SU-DHL-6 (cell line): ENCODE data around the gene H2BK1.

ENCODE experiments used
- H2AFZ ChIP-seq: fragments of 200-600 bp; sonication (generic); 2 replicates; pipeline ENCODE4 v1.6.1; 2014; ENCODE audit warnings: low read depth, mild to moderate bottlenecking, moderate library complexity, mixed read lengths, antibody characterized with exemption, low read length; ENCODE audit not compliant: severe bottlenecking
- H3F3A ChIP-seq: fragments of 200-600 bp; shearing (Covaris generic); 2 replicates; pipeline ENCODE4 v1.6.0; 2016; ENCODE audit warnings: antibody characterized with exemption, mild to moderate bottlenecking; ENCODE audit not compliant: insufficient read depth
- H3K27ac ChIP-seq: fragments of 200-600 bp; sonication (generic); 2 replicates; pipeline ENCODE4 v1.5.1; 2016; ENCODE audit warnings: low read depth, mild to moderate bottlenecking, low read length, moderate library complexity, mixed read lengths
- H3K27me3 ChIP-seq: fragments of 200-600 bp; sonication (generic), shearing (Covaris generic); 2 replicates; pipeline ENCODE4 v1.6.0; 2014; ENCODE audit warnings: mild to moderate bottlenecking, low read length
- H3K36me3 ChIP-seq: fragments of 200-600 bp; sonication (generic); 2 replicates; pipeline ENCODE4 v1.6.1; 2014; ENCODE audit warnings: mild to moderate bottlenecking, low read length, mixed read lengths
- H3K4me2 ChIP-seq: fragments of 300-600, 200-600 bp; shearing (Covaris generic), sonication (generic); 2 replicates; pipeline ENCODE4 v1.6.0; 2014; ENCODE audit warnings: low read length, low read depth, mild to moderate bottlenecking; ENCODE audit not compliant: poor library complexity, severe bottlenecking
- H3K4me3 ChIP-seq: fragments of 200-600 bp; sonication (generic); 2 replicates; pipeline ENCODE4 v1.5.1; 2014; ENCODE audit warnings: antibody characterized with exemption, low read length, mild to moderate bottlenecking, mixed read lengths; ENCODE audit not compliant: insufficient read depth, poor library complexity, severe bottlenecking
- H3K79me2 ChIP-seq: fragments of 200-600 bp; sonication (generic); 2 replicates; pipeline ENCODE4 v1.6.1; 2014; ENCODE audit warnings: mild to moderate bottlenecking, low read length, moderate library complexity; ENCODE audit not compliant: insufficient read depth
- H3K9ac ChIP-seq: fragments of 200-600 bp; sonication (generic); 2 replicates; pipeline ENCODE4 v1.7.0; 2014; ENCODE audit warnings: mild to moderate bottlenecking, low read length
- H3K9me2 ChIP-seq: fragments of 200-600 bp; sonication (generic); replicated peaks from 2 replicates; pipeline ENCODE4 v1.6.1; 2014; ENCODE audit warnings: low read length; ENCODE audit not compliant: insufficient read depth
- H3K9me3 ChIP-seq: fragments of 200-600 bp; sonication (generic); 2 replicates; pipeline ENCODE4 v1.6.1; 2014; ENCODE audit warnings: low read length, mixed read lengths; ENCODE audit not compliant: insufficient read depth
- H4K20me1 ChIP-seq: fragments of 200-600 bp; sonication (generic); 2 replicates; pipeline ENCODE4 v1.6.1; 2014; ENCODE audit warnings: low read depth, mild to moderate bottlenecking, antibody characterized with exemption, low read length, moderate library complexity, mixed read lengths
- EZH2phosphoT487 ChIP-seq: fragments of 200-600 bp; sonication (generic), shearing (Covaris generic); conservative IDR thresholded peaks from 2 replicates; pipeline ENCODE4 v1.6.1; 2018; ENCODE audit warnings: mild to moderate bottlenecking, antibody characterized with exemption, low read length, moderate library complexity, mixed read lengths
- TF ChIP-seq, protein P1 (sequence below): fragments of 200-600 bp; sonication (generic); IDR thresholded peaks from one replicate; pipeline ENCODE4 v1.5.1; 2017; ENCODE audit warnings: antibody characterized with exemption, mild to moderate bottlenecking, low read length, moderate library complexity; ENCODE audit not compliant: insufficient read depth, poor library complexity, severe bottlenecking

Gene H2BK1

DNA sequence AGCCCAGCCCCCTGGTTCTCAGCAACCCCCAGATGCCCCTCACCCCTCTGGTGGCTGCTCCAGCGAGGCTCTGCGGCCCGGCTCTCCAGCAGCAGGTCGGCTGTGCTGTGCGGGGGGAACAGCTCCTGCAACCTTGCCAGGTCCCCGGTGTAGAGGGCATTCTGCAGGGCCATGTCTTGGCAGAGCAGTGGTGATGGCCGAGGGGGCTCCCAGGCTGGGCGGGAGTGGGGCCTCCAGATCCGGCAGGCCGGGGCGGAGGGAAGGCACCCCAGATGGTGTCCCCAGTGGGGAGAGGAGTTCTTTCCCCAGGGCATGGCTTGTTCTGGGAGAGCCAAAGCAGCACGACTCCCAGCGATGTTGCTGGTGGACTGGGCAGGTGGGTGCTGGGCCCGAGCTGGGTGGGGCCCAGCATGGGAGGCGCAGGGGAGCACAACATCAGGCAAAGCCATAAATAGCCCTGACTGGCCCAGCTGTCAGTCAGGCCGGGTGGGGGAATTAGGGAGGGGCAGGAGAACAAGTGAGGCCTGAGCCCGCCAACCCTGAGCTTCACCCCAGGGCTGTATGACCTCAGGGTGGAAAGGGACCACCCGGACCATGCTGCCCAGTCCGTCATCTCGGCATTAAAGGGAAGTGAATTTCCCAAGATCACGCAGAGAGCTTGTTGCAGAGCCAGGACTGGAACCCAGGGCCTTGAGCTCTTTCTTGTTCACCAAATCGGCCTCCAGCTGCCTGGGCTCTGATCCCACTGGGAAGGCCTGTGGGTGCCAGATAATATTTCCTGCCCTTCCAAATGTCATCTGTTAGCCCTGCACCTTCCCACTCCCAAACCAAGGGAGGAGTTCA lies 22.7 kb downstream of the H2BK1 start:
- no peak overlapping the region for H3K4me2 ChIP-seq

DNA sequence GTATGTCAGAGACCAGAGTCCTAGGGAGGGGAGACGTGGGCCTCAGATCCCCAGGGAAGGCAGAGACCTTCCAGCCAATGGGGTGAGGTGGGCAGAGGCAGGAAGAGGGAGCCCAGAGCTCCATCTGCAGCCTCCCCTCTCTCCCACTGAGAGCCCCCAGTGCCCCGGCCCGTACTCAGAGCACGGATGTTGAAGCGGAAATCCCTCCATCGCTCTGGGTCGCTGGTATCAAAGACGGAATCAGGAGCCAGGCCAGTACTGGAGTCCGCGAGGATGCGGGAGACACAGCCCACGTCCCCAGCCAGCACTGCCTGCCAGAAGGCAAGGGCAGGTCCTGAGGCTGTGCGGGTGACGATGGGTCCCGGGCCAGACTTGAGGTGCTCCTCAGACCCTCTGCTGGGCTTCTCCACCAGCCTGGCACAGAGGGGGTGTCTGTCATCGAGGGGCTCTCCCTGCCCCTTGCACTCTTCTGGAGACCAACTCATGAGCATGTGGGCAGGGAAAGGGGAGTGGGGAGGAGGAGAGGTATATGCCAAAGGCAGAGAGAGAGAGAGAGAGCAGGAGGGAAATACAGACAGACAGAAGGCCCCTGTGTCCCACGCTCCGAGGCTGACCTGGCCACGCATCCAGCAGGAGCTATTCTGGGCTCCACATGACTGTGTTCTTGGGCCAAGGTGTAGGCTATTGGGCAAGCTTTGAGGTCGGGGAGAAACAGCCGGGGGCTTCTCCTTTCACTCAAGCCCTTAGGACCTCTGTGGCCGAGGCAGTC lies 23.5 kb downstream of the H2BK1 start, which contains the start of gene ASB10:
Gene ASB10 (minus strand): TSS at position 611 of the 769 bp plus-strand sequence. CDS start 120 bp downstream, at position 491.
- Histone ChIP-seq H3F3A (no peaks in the 10 kb centered on the region), H3K36me3 (no peaks in the 10 kb centered on the region), H3K27me3 (no peaks in the 10 kb centered on the region), H3K4me2 (no peak within 1 kb of the TSS), H3K9me2 (no peaks in the 10 kb centered on the region), H2AFZ (no peak within 1 kb of the TSS), H3K9ac (no peak within 1 kb of the TSS), H4K20me1 (no peaks in the 10 kb centered on the region), H3K4me3 (no peak within 1 kb of the TSS), H3K79me2 (no peaks in the 10 kb centered on the region), H3K27ac (no peak within 1 kb of the TSS), H3K9me3 (no peaks in the 10 kb centered on the region)
- TF ChIP-seq EZH2phosphoT487 = no peak
- TF ChIP-seq, protein P1, sequence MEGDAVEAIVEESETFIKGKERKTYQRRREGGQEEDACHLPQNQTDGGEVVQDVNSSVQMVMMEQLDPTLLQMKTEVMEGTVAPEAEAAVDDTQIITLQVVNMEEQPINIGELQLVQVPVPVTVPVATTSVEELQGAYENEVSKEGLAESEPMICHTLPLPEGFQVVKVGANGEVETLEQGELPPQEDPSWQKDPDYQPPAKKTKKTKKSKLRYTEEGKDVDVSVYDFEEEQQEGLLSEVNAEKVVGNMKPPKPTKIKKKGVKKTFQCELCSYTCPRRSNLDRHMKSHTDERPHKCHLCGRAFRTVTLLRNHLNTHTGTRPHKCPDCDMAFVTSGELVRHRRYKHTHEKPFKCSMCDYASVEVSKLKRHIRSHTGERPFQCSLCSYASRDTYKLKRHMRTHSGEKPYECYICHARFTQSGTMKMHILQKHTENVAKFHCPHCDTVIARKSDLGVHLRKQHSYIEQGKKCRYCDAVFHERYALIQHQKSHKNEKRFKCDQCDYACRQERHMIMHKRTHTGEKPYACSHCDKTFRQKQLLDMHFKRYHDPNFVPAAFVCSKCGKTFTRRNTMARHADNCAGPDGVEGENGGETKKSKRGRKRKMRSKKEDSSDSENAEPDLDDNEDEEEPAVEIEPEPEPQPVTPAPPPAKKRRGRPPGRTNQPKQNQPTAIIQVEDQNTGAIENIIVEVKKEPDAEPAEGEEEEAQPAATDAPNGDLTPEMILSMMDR = no peak

More for the DNA sequence above, 22.7 kb downstream of the H2BK1 start:
- H3K4me3 ChIP-seq = no peak overlapping the region
- H2AFZ ChIP-seq = no peak overlapping the region
- H3K27ac ChIP-seq = no peak overlapping the region
- no peaks in the 10 kb centered on the region for H3K27me3 ChIP-seq
- no peaks in the 10 kb centered on the region for H3F3A ChIP-seq
- no peaks in the 10 kb centered on the region for H3K79me2 ChIP-seq
- TF ChIP-seq EZH2phosphoT487 = no peak
- TF ChIP-seq, protein P1 = no peak
- H3K9me2 ChIP-seq = no peaks in the 10 kb centered on the region
- H4K20me1 ChIP-seq = no peaks in the 10 kb centered on the region
- no peaks in the 10 kb centered on the region for H3K36me3 ChIP-seq
- no peaks in the 10 kb centered on the region for H3K9me3 ChIP-seq
- no peak overlapping the region for H3K9ac ChIP-seq

DNA sequence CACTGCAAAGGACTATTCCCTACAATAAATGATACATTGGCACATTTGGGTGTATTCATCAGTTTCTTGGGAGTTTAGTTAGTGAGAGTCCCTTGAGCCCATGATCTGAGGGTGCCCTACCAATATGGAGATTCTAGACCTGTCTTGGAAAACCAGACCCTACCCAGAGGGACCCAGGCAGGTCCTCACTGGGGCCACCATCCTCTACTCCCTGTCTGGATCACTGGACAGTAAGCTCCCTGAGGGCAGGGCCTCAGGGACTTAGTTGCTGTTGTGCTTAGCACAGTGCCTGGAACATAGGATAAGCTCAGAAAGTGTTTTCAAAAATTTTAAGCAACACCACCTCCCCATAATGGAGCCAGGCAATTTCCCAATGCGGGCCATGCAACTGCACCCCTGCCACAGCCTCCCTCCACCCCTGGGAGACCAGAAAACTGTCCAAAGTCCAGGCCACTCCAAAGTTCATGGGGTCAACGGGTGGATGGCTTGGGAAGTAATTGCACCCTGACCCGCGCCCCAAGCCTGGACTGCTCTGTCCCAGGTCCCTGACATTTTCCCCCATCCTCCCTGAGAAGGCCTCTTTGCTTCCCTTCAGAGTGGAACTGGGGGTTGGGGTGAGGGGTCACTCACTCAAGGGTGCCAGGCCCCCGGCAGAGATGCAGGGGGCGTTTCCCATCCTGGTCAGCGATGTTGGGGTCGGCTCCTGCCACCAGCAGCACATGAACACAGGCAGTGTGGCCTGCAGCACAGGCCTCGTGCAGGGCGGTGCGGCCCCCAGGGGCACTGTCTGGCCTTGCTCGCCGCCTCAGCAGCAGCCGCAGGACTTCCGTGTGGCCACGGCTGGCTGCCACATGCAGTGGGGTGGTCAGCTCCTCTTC lies 24.3 kb downstream of the H2BK1 start:
- no peak for TF ChIP-seq EZH2phosphoT487
- TF ChIP-seq, protein P1 = no peak
- H4K20me1 ChIP-seq = no peaks in the 10 kb centered on the region
- H3K27me3 ChIP-seq = no peaks in the 10 kb centered on the region
- H3K4me3 ChIP-seq = no peak overlapping the region
- no peaks in the 10 kb centered on the region for H3K9me3 ChIP-seq
- no peak overlapping the region for H3K27ac ChIP-seq
- H3F3A ChIP-seq = no peaks in the 10 kb centered on the region
- no peaks in the 10 kb centered on the region for H3K36me3 ChIP-seq
- H3K9ac ChIP-seq = no peak overlapping the region
- H2AFZ ChIP-seq = no peak overlapping the region
- no peaks in the 10 kb centered on the region for H3K79me2 ChIP-seq
- no peaks in the 10 kb centered on the region for H3K9me2 ChIP-seq
- H3K4me2 ChIP-seq = no peak overlapping the region
